ENCODE results near the gene CDK18. TPM values are rescaled to one million over a fixed set of nuclear protein-coding genes. Genes with fewer than 3 reads are reported as not detected.

CDK18 gene
- total and polyA plus RNA-seq, 4 donors, result 9.7 to 21.0 (median 15.0) TPM

DNA sequence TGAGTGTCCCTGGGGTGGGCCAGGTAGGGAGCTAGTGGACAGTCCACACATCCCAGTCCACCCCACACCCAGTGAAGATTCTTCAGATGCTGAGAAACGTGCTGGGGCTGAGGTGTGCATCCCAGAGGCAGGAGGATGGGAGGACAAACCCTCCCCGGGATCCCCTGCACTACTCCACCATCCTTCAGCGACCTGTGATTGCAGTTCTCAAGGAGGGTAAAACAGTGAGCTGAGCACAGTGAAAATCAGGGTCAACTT lies 76.4 kb downstream of the CDK18 start:
- H3K9ac ChIP-seq (ENCODE audit: insufficient read depth in 1 of 2, low read length in 2 of 2), result no peak overlapping the region
- H3K27me3 ChIP-seq (ENCODE audit: control insufficient read depth in 3 of 3, insufficient read depth in 3 of 3, low read length in 2 of 3), result peaks cover 0 to 2% (median 0%) of the 10 kb centered on the region in 3 donors
- DNase-seq (no peak), ATAC-seq (ENCODE audit: insufficient read depth, low FRiP score) (no peak)
- no peak overlapping the region for H3K27ac ChIP-seq (ENCODE audit: low read depth in 1 of 2, low read length in 1 of 2)
- TF ChIP-seq, protein P1, sequence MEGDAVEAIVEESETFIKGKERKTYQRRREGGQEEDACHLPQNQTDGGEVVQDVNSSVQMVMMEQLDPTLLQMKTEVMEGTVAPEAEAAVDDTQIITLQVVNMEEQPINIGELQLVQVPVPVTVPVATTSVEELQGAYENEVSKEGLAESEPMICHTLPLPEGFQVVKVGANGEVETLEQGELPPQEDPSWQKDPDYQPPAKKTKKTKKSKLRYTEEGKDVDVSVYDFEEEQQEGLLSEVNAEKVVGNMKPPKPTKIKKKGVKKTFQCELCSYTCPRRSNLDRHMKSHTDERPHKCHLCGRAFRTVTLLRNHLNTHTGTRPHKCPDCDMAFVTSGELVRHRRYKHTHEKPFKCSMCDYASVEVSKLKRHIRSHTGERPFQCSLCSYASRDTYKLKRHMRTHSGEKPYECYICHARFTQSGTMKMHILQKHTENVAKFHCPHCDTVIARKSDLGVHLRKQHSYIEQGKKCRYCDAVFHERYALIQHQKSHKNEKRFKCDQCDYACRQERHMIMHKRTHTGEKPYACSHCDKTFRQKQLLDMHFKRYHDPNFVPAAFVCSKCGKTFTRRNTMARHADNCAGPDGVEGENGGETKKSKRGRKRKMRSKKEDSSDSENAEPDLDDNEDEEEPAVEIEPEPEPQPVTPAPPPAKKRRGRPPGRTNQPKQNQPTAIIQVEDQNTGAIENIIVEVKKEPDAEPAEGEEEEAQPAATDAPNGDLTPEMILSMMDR (IDR thresholded peaks at IDR 0.05; ENCODE audit: control extremely low read depth, extremely low read depth), result no peak
- H3K36me3 ChIP-seq (ENCODE audit: control insufficient read depth in 4 of 4, insufficient read depth in 4 of 4, low read length in 4 of 4), result no peaks in the 10 kb centered on the region
- peaks cover 0 to 20% (median 5%) of the 10 kb centered on the region in 5 donors for H3K4me1 ChIP-seq (ENCODE audit: control insufficient read depth in 5 of 5, insufficient read depth in 5 of 5, low read length in 5 of 5)
- 86 to 87% methylated on average over 3 of the region's 3 CpGs for WGBS, 2 donors
- no peak overlapping the region for H3K4me3 ChIP-seq
- no peaks in the 10 kb centered on the region for H3K9me3 ChIP-seq (ENCODE audit: control insufficient read depth in 4 of 4, insufficient read depth in 3 of 4, low read length in 3 of 4)

DNA sequence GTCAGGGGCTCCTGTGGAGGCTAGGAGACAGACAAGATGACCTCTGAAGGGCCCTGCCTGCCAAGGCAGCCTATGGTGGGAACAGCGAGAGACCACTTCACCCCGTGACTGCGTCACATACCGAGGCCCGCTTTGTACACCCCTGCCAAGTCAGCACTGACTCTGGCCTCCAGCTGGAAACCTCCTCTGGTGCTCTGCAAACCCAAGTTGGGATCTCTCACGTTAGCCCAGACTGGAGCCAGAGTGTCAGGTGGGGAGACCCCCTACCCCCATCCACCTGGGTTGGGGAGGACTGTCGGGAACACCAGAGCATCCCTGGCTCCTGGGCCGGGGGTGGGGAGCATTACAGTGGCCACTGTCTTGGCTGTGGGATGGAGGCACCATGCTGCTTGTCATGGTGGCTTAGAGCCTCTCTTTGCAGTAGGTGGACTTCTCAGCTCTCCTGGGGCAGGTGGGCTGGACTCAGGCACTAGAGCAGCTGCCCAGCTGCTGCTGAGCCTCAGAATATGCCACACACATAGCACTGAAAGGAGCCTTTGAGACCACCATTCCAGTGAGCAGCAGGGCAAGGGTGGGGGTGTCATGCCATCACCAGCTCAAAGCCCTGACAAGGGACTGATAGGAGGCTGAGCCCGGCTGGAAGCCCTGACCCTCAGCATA lies 77.0 kb downstream of the CDK18 start:
- Histone ChIP-seq H3K9ac (ENCODE audit: insufficient read depth in 1 of 2, low read length in 2 of 2) (no peak overlapping the region), H3K27me3 (ENCODE audit: control insufficient read depth in 3 of 3, insufficient read depth in 3 of 3, low read length in 2 of 3) (peaks cover 0 to 2% (median 0%) of the 10 kb centered on the region in 3 donors), H3K4me3 (no peak overlapping the region), H3K27ac (ENCODE audit: low read depth in 1 of 2, low read length in 1 of 2) (peak overlapping the region in 1 of 2 donors; percentile 78), H3K36me3 (ENCODE audit: control insufficient read depth in 4 of 4, insufficient read depth in 4 of 4, low read length in 4 of 4) (no peaks in the 10 kb centered on the region), H3K9me3 (ENCODE audit: control insufficient read depth in 4 of 4, insufficient read depth in 3 of 4, low read length in 3 of 4) (no peaks in the 10 kb centered on the region), H3K4me1 (ENCODE audit: control insufficient read depth in 5 of 5, insufficient read depth in 5 of 5, low read length in 5 of 5) (peaks cover 0 to 20% (median 5%) of the 10 kb centered on the region in 5 donors)
- 90 to 91% methylated on average over 9 of the region's 9 CpGs for WGBS, 2 donors
- TF ChIP-seq, protein P1 (IDR thresholded peaks at IDR 0.05; ENCODE audit: control extremely low read depth, extremely low read depth), result no peak
- ATAC-seq (ENCODE audit: insufficient read depth, low FRiP score) (no peak), DNase-seq (no peak)

DNA sequence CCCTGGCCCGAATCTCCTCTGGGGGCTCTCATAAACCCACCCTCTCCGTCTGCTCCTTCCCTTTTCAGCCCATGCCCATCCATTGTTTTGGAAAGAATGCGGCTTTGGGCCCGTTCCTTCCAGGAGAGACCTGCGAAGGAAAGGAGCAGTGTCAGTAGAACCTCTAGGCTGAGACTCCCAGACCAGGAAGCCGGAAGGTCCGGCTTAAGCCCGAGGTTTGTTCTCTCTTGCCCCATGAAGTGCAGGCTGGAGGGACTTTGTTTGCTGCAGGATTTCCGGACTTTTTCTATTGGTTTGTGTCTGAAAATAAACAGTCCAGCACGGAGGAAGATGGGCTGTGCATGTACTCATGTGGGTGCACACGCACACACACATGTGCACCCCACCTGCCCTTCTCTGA lies 77.6 kb downstream of the CDK18 start:
- peak overlapping the region in 1 of 2 donors; percentile 78 for H3K27ac ChIP-seq (ENCODE audit: low read depth in 1 of 2, low read length in 1 of 2)
- H3K4me1 ChIP-seq (ENCODE audit: control insufficient read depth in 5 of 5, insufficient read depth in 5 of 5, low read length in 5 of 5), result peaks cover 0 to 20% (median 5%) of the 10 kb centered on the region in 5 donors
- no peaks in the 10 kb centered on the region for H3K36me3 ChIP-seq (ENCODE audit: control insufficient read depth in 4 of 4, insufficient read depth in 4 of 4, low read length in 4 of 4)
- H3K9ac ChIP-seq (ENCODE audit: insufficient read depth in 1 of 2, low read length in 2 of 2), result no peak overlapping the region
- 46 to 54% methylated on average over 11 of the region's 11 CpGs for WGBS, 2 donors
- no peaks in the 10 kb centered on the region for H3K9me3 ChIP-seq (ENCODE audit: control insufficient read depth in 4 of 4, insufficient read depth in 3 of 4, low read length in 3 of 4)
- no peak overlapping the region for H3K4me3 ChIP-seq
- no peak for ATAC-seq (ENCODE audit: insufficient read depth, low FRiP score)
- peaks cover 0 to 2% (median 0%) of the 10 kb centered on the region in 3 donors for H3K27me3 ChIP-seq (ENCODE audit: control insufficient read depth in 3 of 3, insufficient read depth in 3 of 3, low read length in 2 of 3)
- DNase-seq, result no peak
- TF ChIP-seq, protein P1 (IDR thresholded peaks at IDR 0.05; ENCODE audit: control extremely low read depth, extremely low read depth), result no peak

Small RNA genes lying within 50 kb of the gene (small RNA-seq; reads per million reads assigned to genes)
- not detected for gene RNU2-19P (ENCODE audit: low replicate concordance)

Other genes with a start within 250 kb of the CDK18 start
- gene NUAK2, start 182.9 kb upstream of the CDK18 start, total RNA-seq, result 10 to 100 TPM in 1 of 2 donors, 1 to 10 TPM in 1; 9.2 to 14.1 TPM
- gene NUAK2, start 182.9 kb upstream of the CDK18 start, polyA plus RNA-seq, result 1 to 10 TPM; 4.2 to 9.2 TPM
- gene KLHDC8A, start 147.7 kb upstream of the CDK18 start, total RNA-seq, result 1 to 10 TPM in 1 of 2 donors, under 1 TPM in 1; 0.58 to 1.4 TPM
- gene KLHDC8A, start 147.7 kb upstream of the CDK18 start, polyA plus RNA-seq, result under 1 TPM; 0.17 to 0.24 TPM
- 1 to 10 TPM; 1.0 to 1.5 TPM for gene LEMD1, start 82.6 kb upstream of the CDK18 start, total RNA-seq
- gene LEMD1, start 82.6 kb upstream of the CDK18 start, polyA plus RNA-seq, result 1 to 10 TPM in 1 of 2 donors, under 1 TPM in 1; 0.72 to 1.2 TPM
- gene BLACAT1, start 48.6 kb upstream of the CDK18 start, total RNA-seq, result under 1 TPM; 0.55 to 0.74 TPM
- gene BLACAT1, start 48.6 kb upstream of the CDK18 start, polyA plus RNA-seq, result under 1 TPM; 0.35 to 0.61 TPM
- 10 to 100 TPM; 29.3 to 46.7 TPM for gene ELK4, start 127.3 kb downstream of the CDK18 start, total RNA-seq
- 1 to 10 TPM; 5.0 to 6.3 TPM for gene ELK4, start 127.3 kb downstream of the CDK18 start, polyA plus RNA-seq
- 1 to 10 TPM; 3.9 to 8.6 TPM for gene SLC45A3, start 175.8 kb downstream of the CDK18 start, total RNA-seq
- 1 to 10 TPM; 2.1 to 3.8 TPM for gene SLC45A3, start 175.8 kb downstream of the CDK18 start, polyA plus RNA-seq
- 100 to 1,000 TPM; 109 to 285 TPM for gene NUCKS1, start 245.5 kb downstream of the CDK18 start, total RNA-seq
- gene NUCKS1, start 245.5 kb downstream of the CDK18 start, polyA plus RNA-seq, result 10 to 100 TPM; 28.6 to 56.3 TPM

All from lung (tissue), 13 donors.